ENCODE results near the gene SLC25A33. TPM values are rescaled to one million over a fixed set of nuclear protein-coding genes. Genes with fewer than 3 reads are reported as not detected.

Gene SLC25A33
- total and polyA plus RNA-seq, 2 experiments from 2014 or later: 13.3 to 18.8 TPM

DNA sequence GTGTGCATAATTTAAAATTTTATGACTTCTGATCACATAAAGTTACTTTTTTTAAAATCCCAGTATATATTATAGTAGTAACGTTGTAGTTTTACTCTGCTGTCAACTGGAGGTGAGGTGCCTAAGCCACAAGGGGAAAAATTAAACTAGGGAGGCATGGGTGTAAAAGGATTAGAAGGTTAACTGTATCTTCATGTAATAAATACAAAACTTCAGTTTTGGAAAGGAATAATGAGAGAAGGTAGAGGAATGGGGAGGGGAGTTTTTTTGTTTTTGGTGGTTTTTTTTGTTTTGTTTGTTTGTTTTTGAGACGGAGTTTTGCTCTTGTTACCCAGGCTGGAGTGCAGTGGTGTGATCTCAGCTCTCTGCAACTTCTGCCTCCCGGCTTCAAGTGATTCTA lies 5.7 kb downstream of the SLC25A33 start:
- Histone ChIP-seq H3K4me1 (ENCODE audit: insufficient read depth) (0 out of 2 replicates have a peak, but pooled peaks cover 7% of the 10 kb centered on the region), H3K79me2 (replicated peaks; ENCODE audit: insufficient read depth) (peaks cover 97% of the 10 kb centered on the region), H3F3A (replicated peaks; ENCODE audit: low read depth) (no peaks in the 10 kb centered on the region), H3K27ac (ENCODE audit: low read depth) (no peak overlapping the region), H4K20me1 (replicated peaks; ENCODE audit: insufficient read depth) (peaks cover 48% of the 10 kb centered on the region), H3K27me3 (ENCODE audit: insufficient read depth) (no peaks in the 10 kb centered on the region), H2AFZ (no peak overlapping the region), H3K4me2 (no peak overlapping the region), H3K9me2 (ENCODE audit: insufficient read depth) (no peaks in the 10 kb centered on the region), H3K4me3 (no peak overlapping the region), H3K36me3 (ENCODE audit: insufficient read depth) (no peaks in the 10 kb centered on the region; the same call in 1 of the 2 replicates)
- no peak for TF ChIP-seq CTCF (conservative IDR thresholded peaks at IDR 0.05; ENCODE audit: low read depth in 2 of 2)
- no peak for TF ChIP-seq POLR2AphosphoS5 (IDR thresholded peaks at IDR 0.05; ENCODE audit: low read depth)
- TF ChIP-seq, protein P1, sequence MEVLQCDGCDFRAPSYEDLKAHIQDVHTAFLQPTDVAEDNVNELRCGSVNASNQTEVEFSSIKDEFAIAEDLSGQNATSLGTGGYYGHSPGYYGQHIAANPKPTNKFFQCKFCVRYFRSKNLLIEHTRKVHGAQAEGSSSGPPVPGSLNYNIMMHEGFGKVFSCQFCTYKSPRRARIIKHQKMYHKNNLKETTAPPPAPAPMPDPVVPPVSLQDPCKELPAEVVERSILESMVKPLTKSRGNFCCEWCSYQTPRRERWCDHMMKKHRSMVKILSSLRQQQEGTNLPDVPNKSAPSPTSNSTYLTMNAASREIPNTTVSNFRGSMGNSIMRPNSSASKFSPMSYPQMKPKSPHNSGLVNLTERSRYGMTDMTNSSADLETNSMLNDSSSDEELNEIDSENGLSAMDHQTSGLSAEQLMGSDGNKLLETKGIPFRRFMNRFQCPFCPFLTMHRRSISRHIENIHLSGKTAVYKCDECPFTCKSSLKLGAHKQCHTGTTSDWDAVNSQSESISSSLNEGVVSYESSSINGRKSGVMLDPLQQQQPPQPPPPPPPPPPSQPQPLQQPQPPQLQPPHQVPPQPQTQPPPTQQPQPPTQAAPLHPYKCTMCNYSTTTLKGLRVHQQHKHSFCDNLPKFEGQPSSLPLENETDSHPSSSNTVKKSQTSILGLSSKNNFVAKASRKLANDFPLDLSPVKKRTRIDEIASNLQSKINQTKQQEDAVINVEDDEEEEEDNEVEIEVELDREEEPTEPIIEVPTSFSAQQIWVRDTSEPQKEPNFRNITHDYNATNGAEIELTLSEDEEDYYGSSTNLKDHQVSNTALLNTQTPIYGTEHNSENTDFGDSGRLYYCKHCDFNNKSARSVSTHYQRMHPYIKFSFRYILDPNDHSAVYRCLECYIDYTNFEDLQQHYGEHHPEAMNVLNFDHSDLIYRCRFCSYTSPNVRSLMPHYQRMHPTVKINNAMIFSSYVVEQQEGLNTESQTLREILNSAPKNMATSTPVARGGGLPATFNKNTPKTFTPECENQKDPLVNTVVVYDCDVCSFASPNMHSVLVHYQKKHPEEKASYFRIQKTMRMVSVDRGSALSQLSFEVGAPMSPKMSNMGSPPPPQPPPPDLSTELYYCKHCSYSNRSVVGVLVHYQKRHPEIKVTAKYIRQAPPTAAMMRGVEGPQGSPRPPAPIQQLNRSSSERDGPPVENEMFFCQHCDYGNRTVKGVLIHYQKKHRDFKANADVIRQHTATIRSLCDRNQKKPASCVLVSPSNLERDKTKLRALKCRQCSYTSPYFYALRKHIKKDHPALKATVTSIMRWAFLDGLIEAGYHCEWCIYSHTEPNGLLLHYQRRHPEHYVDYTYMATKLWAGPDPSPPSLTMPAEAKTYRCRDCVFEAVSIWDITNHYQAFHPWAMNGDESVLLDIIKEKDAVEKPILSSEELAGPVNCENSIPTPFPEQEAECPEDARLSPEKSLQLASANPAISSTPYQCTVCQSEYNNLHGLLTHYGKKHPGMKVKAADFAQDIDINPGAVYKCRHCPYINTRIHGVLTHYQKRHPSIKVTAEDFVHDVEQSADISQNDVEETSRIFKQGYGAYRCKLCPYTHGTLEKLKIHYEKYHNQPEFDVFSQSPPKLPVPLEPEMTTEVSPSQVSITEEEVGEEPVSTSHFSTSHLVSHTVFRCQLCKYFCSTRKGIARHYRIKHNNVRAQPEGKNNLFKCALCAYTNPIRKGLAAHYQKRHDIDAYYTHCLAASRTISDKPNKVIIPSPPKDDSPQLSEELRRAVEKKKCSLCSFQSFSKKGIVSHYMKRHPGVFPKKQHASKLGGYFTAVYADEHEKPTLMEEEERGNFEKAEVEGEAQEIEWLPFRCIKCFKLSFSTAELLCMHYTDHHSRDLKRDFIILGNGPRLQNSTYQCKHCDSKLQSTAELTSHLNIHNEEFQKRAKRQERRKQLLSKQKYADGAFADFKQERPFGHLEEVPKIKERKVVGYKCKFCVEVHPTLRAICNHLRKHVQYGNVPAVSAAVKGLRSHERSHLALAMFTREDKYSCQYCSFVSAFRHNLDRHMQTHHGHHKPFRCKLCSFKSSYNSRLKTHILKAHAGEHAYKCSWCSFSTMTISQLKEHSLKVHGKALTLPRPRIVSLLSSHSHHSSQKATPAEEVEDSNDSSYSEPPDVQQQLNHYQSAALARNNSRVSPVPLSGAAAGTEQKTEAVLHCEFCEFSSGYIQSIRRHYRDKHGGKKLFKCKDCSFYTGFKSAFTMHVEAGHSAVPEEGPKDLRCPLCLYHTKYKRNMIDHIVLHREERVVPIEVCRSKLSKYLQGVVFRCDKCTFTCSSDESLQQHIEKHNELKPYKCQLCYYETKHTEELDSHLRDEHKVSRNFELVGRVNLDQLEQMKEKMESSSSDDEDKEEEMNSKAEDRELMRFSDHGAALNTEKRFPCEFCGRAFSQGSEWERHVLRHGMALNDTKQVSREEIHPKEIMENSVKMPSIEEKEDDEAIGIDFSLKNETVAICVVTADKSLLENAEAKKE (CRISPR knock-in tag; IDR thresholded peaks at IDR 0.05): no peak
- no peak for TF ChIP-seq EZH2phosphoT487 (IDR thresholded peaks at IDR 0.05; ENCODE audit: unreplicated experiment)
- H3K36me3 Mint-ChIP-seq (ENCODE audit: low read depth): peaks cover 32% of the 10 kb centered on the region
- H3K27ac Mint-ChIP-seq: no peak overlapping the region
- no peak for ATAC-seq
- no peak overlapping the region for H3K4me3 Mint-ChIP-seq
- peaks cover 14% of the 10 kb centered on the region for H3K4me1 Mint-ChIP-seq
- DNase-seq (ENCODE audit: low spot score): no peak
- H3K27me3 Mint-ChIP-seq (ENCODE audit: insufficient read depth, low read depth, poor library complexity): peaks cover 12% of the 10 kb centered on the region
- H3K9me3 Mint-ChIP-seq: no peaks in the 10 kb centered on the region; the same call in 2 of the 3 replicates
